ENCODE results near the gene DSN1.

DSN1 gene

GRCh38 chr20:36778831-36779655 is 5.5 kb upstream of the DSN1 start:
- TF ChIP-seq CTCF (IDR thresholded peaks at IDR 0.05; ENCODE audit: low read depth, low read length): no peak
- in situ Hi-C loops (cut with HindIII; ENCODE audit: low sequenced_read_pairs): no loop called here
- no peak for DNase-seq (ENCODE audit: low read depth, low spot score)
- no peak overlapping the region for H3K4me3 ChIP-seq (ENCODE audit: low read depth, low read length)

GRCh38 chr20:36777576-36777975 is 4.0 kb upstream of the DSN1 start:
- H3K4me3 ChIP-seq (ENCODE audit: low read depth, low read length): no peak overlapping the region
- no peak for DNase-seq (ENCODE audit: low read depth, low spot score)
- no peak for TF ChIP-seq CTCF (IDR thresholded peaks at IDR 0.05; ENCODE audit: low read depth, low read length)
- in situ Hi-C loops (cut with HindIII; ENCODE audit: low sequenced_read_pairs): no loop called here

- in situ Hi-C loops (cut with HindIII; ENCODE audit: low sequenced_read_pairs): no loop called here
- no peak for TF ChIP-seq CTCF (IDR thresholded peaks at IDR 0.05; ENCODE audit: low read depth, low read length)
- no peak overlapping the region for H3K4me3 ChIP-seq (ENCODE audit: low read depth, low read length)
- no peak for DNase-seq (ENCODE audit: low read depth, low spot score)
Observed at GRCh38 chr20:36777167-36777566, 3.6 kb upstream of the DSN1 start.

GRCh38 chr20:36775826-36776225 is 2.3 kb upstream of the DSN1 start:
- no peak for TF ChIP-seq CTCF (IDR thresholded peaks at IDR 0.05; ENCODE audit: low read depth, low read length)
- in situ Hi-C loops (cut with HindIII; ENCODE audit: low sequenced_read_pairs): no loop called here
- no peak overlapping the region for H3K4me3 ChIP-seq (ENCODE audit: low read depth, low read length)
- DNase-seq (ENCODE audit: low read depth, low spot score): no peak

GRCh38 chr20:36775196-36775595 is 1.6 kb upstream of the DSN1 start:
- in situ Hi-C loops (cut with HindIII; ENCODE audit: low sequenced_read_pairs): no loop called here
- no peak for DNase-seq (ENCODE audit: low read depth, low spot score)
- no peak overlapping the region for H3K4me3 ChIP-seq (ENCODE audit: low read depth, low read length)
- no peak for TF ChIP-seq CTCF (IDR thresholded peaks at IDR 0.05; ENCODE audit: low read depth, low read length)

GRCh38 chr20:36773107-36773596 is 411 bp downstream of the DSN1 start:
- peak overlapping the region; percentile 74 for H3K4me3 ChIP-seq (ENCODE audit: low read depth, low read length)
- peak; percentile 5 for DNase-seq (ENCODE audit: low read depth, low spot score)
- in situ Hi-C loops (cut with HindIII; ENCODE audit: low sequenced_read_pairs): no loop called here
- TF ChIP-seq CTCF (IDR thresholded peaks at IDR 0.05; ENCODE audit: low read depth, low read length): no peak
